ENCODE results near the gene TNRC6B.

Gene TNRC6B

DNA sequence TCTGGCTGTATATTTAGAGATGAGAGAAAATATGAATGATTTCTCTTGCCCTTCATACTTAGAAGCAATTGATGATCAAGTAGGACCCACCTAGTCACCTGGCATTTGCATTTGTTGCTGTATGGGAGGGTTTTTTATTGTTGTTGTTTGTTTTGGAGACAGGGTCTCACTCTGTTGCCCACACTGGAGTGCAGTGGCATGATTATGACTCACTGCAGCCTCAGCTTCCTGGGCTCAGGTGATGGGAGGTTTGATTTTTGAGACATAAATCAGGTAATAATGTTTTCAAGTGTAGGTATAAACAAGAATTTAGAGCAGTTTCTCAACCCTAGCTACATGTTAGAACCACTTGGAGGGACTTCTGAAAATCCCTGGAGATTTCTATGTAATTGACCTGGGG, 63.0 kb downstream of the TNRC6B start:
- DNase-seq (ENCODE audit: low spot score), result no peak

DNA sequence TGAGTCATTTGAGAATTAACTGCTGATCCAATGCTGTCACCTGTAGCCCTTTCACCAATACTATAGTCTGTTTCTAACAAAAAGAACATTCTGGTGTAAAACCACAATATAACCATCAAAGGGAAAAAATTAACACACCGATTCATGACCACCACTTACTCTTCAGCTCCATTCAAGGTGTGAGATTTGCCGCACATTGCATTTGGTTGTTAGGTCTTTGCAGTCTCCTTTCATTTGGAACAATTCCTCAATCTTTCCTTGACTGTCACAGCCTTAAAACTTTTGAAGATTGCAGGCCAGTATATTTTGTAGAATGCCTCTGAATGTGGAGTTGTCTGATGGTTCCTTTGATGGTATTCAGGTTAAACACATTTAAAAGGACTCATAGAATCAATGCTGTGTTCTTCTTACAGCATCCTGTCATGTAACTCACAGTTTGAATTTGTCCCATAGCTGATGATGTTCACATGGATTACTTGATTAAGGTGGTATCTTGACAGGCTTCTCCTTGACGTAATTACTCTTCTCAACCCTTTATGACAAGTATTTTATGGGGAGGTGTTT, 63.6 kb downstream of the TNRC6B start:
- DNase-seq (ENCODE audit: low spot score), result no peak

GRCh38 chr22:40243891-40244290, 66.2 kb downstream of the TNRC6B start:
- no peak for DNase-seq (ENCODE audit: low spot score)

GRCh38 chr22:40244586-40244985, 66.9 kb downstream of the TNRC6B start:
- no peak for DNase-seq (ENCODE audit: low spot score)

GRCh38 chr22:40247976-40248375, 70.3 kb downstream of the TNRC6B start:
- DNase-seq (ENCODE audit: low spot score), result no peak

DNA sequence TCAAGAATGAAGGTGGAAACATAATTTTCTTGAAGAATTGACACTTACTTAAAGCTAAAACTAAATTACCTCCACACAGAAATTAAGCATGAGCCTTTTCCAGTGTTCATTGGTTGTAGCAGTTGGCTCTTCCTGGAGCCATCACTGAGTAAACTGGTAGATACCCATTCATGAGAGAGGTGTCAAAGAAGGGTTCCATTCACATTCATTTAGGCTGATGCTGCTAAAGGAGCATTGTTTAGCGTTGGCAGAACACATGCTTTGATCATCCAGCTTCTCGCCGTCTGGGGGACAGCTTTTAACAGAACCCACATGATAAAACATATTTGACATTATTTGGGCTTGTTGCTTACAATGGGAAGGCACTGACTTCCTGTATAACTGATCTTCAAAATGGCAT, 71.6 kb downstream of the TNRC6B start:
- DNase-seq (ENCODE audit: low spot score), result no peak

- DNase-seq (ENCODE audit: low spot score), result no peak
Observed at GRCh38 chr22:40250608-40251007, 72.9 kb downstream of the TNRC6B start.

DNA sequence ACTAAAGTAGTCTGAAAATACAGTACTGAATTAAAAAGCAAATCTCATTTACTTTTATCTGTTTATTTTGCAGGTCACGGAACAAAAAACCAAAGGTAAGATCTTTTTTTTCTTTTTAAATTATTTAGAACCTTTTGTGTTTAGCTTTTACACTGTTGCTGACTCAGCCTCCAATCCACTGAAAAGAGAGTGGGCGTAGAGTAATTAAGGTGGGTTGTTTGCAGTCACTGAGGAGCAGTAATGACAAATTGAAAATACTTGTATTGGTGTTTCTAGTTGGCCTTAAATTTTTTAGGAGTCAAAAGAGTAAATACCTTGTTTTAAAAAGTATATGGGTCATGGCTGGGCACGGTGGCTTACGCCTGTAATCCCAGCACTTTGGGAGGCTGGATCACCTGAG, 73.4 kb downstream of the TNRC6B start:
- no peak for DNase-seq (ENCODE audit: low spot score)

- DNase-seq (ENCODE audit: low spot score), result no peak
Observed at GRCh38 chr22:40252146-40252545, 74.4 kb downstream of the TNRC6B start.

DNA sequence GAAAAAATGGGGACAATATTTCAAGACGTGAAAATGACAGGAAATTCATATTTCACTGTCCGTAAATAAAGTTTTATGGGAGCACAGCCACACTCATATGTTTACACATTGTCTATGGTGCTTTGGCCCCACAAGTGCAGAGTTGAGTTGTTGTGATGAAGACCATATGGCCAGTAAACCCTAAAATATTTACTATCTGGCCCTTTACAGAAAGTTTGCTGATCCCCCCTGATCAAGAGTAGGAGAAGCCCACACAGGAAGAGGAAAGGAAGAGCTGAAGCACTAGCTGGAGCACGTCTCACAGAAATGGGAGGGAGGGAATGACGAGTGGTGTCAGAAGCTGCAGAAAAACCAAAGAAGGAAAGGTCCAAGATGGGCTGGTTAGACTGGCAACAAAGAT, 78.8 kb downstream of the TNRC6B start:
- DNase-seq (ENCODE audit: low spot score), result no peak

DNA sequence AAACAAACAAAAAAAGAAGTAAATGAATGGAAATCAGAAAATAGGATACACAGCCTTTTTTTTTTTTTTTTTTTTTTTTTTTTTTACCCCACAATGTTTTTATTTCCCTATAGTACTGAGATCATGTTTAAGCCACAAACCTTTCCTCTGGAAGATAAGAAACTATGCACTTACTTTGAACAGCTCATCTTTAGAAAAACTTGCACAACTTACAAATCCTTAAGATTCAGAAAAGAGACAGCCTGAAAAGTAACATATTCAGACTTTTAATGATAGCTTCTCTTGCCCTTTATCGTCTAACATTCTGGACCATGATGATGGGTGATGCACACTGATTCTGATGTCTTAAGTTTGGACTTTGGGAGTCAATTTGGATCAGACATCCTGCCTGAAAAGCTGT, 80.3 kb downstream of the TNRC6B start:
- DNase-seq (ENCODE audit: low spot score), result no peak

DNA sequence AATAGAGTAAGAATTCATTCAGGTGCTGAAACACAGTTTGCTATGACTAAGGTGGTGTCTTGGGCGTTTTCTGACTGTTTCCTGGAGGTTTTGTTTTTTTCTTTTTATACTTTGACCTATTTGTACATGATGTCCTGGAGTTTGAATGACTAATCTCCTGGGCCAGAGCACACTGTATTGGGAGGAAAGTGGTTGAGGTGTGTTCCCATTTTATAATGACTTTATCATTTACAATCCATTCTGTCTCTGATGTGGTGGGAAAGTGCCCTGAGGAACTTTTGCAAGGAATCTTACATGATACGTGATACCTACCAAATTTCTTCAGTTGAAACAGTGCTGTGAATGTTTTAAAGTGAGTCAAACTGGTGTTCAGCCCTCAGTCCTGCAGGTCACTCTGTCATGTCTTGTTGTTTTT, 80.8 kb downstream of the TNRC6B start:
- no peak for DNase-seq (ENCODE audit: low spot score)

DNA sequence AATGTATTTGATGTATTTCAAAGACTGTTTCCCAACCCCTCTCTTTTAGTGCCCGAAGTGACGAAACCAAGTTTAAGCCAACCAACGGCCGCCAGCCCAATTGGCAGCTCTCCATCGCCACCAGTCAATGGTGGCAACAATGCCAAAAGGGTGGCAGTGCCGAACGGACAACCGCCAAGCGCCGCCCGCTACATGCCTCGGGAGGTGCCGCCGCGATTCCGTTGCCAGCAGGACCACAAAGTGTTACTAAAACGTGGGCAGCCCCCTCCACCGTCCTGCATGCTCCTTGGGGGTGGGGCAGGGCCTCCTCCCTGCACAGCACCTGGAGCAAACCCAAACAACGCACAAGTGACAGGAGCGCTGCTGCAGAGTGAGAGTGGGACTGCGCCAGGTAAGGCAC, 84.1 kb downstream of the TNRC6B start:
- no peak for DNase-seq (ENCODE audit: low spot score)

DNA sequence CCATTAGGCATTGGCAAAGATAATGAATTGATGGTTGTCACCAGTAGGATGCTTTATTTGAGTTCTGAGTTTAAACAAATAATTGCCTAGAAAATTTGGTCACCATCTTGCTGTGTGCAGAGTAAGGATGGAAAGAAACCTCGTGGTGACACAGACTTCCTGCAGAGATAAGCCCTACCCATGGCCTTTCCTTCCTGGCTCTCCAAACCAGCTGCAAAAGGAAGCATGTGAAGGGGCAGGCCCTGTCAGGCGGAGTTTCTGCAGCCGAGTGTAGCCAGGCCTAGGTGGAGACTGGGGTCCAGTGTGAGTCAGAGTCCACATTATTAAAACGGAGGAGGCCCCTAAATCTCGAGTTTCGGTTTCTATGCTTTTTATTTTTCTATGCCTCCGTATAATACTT, 85.5 kb downstream of the TNRC6B start:
- no peak for DNase-seq (ENCODE audit: low spot score)

GRCh38 chr22:40265783-40266182, 88.1 kb downstream of the TNRC6B start:
- no peak for DNase-seq (ENCODE audit: low spot score)

- no peak for DNase-seq (ENCODE audit: low spot score)
Observed at GRCh38 chr22:40270031-40270430, 92.3 kb downstream of the TNRC6B start.

- DNase-seq (ENCODE audit: low spot score), result no peak
Observed at GRCh38 chr22:40270748-40271373, 93.1 kb downstream of the TNRC6B start.

DNA sequence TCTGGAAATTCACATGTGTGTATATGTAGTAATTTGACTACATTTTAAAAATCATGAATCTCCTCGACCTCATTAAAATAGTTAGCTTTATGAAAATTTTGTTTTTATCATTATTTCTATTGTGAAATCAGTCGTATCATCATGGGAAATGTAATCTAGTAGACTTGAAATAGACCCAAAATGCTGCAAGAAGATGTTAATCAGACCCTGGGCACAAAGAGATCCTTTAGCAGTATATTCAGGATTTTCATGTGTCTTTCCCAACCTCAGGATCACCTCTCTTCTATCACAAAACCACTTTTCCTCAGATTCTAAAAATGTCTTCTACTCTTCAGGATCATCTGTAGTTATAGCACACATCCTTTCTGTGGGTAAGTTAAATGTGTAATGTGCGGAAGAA, 93.7 kb downstream of the TNRC6B start:
- DNase-seq (ENCODE audit: low spot score), result no peak

DNA sequence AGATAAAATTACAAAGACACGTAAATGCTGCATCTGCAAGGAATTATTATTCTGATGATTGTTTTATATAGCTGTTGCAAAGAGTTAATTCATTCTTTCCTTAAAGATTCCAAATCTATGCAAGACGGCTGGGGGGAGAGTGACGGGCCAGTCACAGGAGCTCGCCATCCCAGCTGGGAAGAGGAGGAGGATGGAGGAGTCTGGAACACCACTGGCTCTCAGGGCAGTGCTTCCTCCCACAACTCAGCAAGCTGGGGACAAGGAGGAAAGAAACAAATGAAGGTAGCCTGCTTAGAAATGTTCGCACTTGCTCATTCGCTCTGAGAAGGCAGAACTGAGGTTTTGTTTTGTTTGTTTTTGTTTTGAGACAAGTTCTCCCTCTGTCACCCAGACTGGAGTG, 95.6 kb downstream of the TNRC6B start:
- no peak for DNase-seq (ENCODE audit: low spot score)

DNA sequence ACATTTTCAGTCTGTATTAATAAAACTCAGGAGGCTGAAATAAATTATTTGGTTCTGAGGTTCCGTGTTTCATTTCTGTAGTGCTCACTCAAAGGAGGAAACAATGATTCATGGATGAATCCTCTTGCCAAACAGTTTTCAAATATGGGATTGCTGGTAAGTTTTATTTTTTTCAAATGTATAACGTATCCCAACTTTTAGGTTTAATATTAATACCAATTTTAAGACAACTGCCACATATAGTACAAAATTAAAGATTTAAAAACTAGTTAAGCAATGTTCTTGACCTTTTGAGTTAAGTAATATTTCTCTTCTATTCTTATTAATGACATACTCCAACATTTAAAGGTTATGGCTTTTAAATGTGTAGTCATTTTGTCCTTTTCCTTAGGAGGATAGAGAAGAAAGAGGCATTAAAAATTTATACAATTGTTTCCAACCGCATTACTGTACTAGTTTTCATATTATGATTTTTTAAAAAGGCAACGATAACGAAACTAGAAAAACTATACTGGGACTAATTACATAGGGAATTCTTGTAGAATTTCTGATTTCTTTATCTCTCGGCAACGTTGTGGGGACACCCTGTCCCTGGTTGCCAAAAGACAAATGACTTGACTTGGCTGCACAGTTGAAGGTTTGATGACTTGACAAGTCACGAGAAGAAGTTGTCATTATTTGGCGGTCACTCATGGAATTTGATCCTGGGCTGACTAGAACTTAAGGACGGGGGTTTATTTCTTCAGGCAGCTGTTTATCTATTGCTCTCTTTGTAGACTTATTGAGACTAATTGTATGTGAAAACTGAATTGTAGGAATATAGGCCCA, 99.5 kb downstream of the TNRC6B start:
- no peak for DNase-seq (ENCODE audit: low spot score)

- DNase-seq (ENCODE audit: low spot score), result no peak
Observed at GRCh38 chr22:40279017-40279416, 101.3 kb downstream of the TNRC6B start.

- no peak for DNase-seq (ENCODE audit: low spot score)
Observed at GRCh38 chr22:40281717-40282116, 104.0 kb downstream of the TNRC6B start.

DNA sequence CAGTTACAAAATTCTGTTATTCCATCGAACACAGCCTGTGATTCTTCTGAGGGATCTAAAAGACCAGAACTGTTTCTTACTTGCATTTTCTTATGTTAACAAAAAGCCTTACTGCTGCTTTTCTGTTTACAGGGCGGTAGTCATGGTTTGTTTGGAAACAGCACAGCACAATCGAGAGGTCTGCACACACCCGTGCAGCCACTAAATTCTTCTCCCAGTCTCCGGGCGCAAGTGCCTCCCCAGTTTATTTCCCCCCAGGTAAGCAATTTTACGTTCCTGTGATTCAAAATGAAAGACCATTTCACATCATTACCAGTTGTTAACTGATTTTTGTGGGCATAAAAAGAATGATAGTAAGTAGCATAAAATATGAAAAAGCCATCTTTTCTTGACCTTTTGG, 107.8 kb downstream of the TNRC6B start:
- no peak for DNase-seq (ENCODE audit: low spot score)

All from SK-N-DZ (cell line).